ENCODE measurements around the gene DAZL.
"Not testable (repeated sequence)": the region's sequence is repeated elsewhere in the genome, so short reads cannot be mapped to it uniquely, and the experiment has no call there.

Gene DAZL, protein sequence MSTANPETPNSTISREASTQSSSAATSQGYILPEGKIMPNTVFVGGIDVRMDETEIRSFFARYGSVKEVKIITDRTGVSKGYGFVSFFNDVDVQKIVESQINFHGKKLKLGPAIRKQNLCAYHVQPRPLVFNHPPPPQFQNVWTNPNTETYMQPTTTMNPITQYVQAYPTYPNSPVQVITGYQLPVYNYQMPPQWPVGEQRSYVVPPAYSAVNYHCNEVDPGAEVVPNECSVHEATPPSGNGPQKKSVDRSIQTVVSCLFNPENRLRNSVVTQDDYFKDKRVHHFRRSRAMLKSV

DNA sequence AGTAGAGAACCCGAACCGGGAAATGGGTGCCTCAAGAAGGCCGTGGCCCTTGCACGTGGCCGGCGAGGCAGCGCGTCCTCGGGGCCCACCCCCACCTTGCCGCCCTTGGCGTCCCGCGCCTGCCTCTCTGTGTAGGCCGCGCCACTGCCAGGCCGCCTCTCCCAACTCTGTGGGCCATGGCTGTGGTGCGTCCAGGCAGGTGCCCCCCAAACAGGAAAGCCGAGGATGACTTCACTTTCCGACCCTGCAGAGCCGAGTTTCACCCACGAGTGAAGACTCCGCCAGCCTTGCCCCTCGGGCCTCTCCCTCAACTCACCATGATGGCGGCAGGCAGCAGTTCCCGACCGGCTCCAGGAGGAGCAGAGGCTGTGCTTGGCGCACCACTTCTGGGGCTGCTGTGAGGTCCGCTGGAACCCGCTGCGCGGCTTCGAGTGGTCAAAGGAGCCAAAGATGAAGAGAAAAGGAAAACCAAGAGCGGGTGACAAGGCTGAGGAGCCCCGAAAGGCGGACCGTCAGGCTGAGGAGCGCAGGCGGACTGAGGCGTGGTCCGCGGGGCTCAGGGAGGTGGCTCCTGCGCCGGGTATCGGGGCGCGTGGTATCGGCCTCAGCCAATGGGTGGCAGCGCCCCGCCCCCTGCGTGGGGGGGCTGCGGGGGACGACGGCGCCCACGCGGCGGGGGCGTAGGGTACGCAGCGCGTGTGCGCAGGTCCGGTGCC is at the start of gene DAZL:
DAZL (minus strand) TSS at position 537 of the 716 bp plus-strand sequence; CDS start at position 319, 218 bp downstream.
- DNase-seq, result no peak

DNA sequence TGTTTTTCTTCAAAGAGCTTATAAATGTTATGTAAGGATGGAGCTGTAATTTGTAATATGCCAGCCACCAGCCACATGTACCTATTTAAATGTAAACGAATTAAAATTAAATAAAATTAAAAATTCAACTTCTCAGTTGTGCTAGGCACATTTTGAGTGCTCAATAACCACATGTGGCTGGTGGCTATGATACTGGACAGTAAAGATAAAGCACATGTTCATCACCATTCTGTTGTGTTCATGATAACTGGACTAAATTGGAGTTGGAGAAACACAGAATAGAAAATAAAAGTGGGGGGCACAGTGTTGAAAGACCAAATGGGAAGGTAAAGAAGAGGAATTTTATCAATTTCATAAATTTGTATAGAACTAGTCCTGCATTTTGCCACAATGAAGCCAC is 49.8 kb upstream of the DAZL start:
- no peak for DNase-seq

DNA sequence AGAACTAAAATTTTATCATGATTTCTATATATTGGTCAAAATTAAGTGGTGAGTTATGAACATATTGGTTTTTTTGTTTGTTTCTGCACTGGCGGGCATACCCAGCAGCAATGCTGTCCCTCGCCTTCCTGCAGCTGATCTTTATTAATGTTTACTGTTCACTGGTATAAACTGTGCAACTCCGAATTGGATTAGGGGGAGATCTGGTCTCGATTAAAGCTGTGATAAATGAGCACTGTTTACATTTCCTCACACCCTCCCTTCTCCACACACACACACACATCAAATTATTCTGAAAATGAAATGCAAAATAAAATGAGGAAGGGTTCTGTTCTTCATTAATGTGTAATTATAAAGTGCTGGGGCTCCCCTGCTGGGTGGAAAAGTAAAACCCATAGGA is 48.5 kb upstream of the DAZL start:
- DNase-seq, result no peak

DNA sequence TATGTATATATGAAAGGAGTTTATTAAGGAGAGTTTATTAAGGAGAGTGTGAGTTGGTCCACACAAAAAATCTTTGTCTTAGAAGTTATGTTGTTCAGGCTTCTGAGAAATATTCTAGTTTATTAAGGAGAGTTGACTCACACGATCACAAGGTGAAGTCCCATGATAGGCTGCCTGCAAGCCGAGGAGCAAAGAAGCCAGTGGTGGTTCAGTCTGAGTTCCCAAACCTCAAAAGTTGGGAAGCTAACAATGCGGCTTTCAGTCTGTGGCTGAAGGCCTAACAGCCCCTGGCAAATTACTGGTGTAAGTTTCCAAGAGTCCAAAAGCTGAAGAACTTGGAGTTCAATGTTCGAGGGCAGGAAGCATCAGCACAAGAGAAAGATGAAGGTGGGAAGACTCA is 42.4 kb upstream of the DAZL start:
- DNase-seq, result no peak

DNA sequence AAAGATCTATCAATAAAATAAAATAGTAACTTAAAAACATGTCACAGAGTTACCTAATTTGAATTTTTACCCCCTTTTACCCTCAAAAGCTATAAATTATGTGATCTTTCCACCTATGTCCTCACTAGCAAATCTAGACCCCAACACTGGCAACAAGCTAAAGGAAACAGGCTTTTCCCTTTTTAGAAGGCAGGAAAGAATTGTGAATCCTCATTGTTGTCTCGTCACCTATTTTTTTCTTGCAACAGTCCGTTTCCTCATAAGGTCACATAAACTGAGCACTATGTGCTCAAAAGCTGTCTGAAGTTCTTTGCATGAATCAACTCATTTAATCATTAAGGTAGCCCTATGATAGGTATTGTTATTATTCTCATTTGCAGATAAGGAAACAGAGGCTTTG is 34.6 kb upstream of the DAZL start:
- DNase-seq, result no peak

DNA sequence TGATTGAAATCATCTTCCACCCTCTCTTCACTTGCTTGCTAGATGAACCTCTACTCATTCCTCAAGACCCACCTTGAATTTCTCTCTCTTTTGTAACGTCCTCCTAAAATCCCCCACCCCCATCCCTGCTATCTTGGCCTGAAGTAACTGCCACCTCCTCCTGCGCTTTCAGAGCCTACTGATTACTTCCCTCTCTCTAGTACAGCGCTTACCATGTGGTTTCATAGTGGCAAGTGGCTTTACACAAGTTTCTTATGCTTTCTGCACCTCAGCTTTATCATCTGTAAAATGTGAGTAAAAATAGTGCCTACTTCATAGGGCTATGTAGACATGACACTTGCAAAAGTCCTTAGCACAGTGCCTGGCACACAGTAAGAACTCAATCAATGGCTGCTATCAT is 28.7 kb upstream of the DAZL start:
- DNase-seq, result no peak

DNA sequence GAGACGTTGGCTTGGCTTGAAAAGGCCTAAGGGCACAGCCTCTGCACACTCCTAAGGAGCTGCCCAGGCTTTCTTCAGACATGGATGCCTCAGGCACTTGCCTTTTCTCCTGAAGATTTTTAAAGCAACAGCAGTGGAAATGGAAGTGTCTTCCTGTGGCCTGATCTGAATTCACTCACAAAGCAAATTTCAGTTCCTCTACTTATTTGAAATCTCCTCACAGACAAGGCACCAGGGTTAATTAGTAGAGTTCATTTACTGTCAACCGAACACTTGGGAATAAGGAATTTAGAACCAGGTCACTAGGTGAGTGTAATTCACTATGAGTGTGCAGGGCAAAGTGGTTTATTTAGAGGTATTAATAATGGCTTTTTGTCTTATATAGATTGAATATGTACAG is 27.2 kb upstream of the DAZL start:
- no peak for DNase-seq

DNA sequence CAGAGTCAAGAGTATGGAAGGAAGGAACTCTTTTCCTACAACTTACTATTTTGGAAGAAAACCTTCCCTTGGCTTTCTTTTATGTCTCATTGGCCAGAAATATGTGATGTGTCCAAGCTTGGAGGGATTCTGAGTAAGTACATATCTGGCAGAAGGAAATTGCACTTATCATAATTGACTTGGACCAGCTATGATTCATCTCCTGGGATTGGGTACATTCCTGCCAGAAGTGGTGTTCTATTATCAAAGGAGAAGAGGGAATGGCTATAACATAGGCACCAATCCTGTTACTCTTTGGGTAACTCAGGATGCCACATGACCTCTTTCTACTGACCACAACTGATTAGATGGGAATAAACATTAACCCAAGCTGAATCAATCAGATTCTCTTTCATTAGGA is 13.5 kb upstream of the DAZL start:
- DNase-seq, result no peak

DNA sequence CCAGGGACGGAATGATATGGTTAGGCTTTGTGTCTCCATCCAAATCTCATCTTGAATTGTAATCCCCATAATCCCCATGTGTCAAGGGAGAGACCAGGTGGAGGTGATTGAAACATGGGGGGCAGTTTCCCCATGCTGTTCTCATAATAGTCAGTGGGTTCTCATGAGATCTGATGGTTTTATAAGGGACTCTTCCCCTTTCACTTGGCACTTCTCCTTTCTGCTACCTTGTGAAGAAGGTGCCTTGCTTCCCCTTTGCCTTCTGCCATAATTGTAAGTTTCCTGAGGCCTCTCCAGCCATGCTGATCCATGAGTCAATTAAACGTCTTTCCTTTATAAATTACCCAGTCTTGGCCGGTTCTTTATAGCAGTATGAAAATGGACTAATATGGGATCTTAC is 11.9 kb upstream of the DAZL start:
- DNase-seq, result not testable (repeated sequence)

DNA sequence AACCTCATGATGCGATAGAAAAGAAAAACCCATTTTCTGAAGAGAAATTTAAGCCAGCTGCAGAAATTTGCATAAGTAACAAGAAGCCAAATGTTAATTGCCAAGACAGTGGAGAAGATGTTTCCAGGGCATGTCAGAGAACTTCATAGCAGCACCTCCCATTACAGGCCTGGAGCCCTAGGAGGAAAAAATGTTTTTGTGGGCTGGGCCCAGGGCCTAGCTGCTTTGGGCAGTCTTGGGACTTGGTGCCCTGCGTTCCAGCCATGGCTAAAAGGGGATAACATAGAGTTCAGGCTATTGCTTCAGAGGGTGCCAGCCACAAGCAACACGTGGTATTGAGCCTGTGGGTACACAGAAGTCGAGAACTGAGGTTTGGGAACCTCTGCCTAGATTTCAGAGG is 10.9 kb upstream of the DAZL start:
- DNase-seq, result no peak

DNA sequence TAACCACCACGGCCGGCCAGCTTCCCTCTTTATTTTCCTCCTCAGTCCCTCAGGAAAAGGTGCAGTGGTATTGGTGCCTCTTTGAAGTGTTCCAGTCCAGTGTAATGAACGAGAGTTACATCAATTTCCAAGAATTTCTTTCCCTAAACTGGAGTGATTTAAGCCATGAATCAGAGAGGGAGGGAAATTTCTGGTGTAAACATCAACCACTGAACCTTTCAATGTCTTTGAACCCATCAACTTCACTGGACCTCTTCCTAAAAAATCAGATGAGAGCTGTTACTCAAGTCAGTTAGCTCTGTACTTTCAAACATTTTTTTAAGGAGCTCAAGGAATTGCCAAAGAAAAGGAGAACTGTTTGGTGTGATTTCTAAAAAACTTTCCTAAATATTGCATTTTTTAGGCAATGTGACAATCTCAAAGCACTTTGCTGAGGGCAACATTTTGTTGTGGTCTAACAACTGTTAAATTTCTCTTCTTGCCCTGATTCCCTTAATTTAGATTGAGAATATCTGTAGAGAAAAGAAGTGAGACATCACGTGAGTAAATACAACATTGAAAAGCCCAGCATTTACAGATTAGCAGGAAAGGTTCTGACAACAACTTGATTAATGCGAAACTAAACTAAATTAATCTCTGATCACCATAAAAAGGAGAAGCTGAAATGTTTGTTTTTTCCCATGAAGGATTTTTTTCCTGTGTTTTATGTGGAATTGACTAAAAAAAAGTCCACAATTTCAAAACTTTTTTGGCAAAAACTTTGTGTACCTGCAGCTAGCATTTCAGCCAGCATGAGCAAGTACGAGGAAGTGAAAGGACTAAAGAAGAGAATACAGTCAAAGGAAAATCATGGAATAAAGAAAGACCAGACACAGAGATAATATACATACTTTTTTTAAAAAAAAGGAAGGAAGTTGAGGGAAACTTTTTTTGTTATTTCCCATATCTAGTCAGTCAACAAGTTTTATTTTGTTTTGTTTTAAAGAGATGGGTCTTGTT is 9.1 kb upstream of the DAZL start:
- no peak for DNase-seq

DNA sequence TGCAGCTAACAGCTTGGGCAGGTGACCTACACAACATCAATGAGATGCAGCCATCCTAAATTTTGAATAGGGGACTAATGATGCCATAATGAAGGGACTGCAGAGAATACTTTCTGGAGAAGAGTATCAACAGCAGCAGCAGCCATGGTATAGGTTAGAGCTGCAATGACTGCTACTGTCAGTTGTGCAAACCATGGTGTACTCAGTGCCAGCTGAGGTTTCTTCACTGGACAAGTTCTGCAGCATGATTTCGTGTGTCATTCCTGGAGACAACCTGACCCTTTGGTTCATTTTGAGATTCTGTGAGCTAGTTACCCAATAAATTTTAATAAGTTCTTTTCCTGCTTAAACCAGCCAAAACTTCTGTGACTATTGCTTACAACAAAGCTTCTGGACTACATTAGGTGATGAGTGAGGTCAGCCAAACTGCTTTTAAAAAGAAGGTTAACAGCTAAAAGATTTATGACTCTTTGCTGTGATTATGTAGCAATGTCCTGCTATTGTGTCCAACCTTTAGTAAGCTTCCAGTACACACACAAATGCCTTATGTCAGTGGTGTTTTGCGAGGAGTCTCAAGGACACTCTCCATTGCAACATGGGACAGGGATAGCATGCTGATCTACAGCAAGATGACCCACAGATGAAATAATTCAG is 4.8 kb upstream of the DAZL start:
- no peak for DNase-seq

DNA sequence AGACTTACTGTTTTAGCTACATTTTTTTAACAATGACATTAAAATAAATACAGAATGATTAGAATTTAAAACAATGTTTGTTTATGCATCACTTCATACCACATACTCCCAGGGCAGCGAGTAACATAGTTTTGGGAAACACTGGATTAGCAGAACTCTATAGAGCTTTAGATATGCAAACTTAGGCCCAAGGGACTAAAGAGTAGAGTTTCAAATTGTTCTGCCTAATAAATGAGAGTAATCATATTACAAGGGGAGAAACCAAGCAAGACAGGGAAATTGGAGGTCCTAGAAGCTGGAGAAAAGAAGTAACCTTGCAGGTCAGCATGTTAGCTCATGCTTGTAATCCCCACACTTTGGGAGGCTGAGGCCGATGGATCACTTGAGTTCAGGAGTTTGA is 3.6 kb upstream of the DAZL start:
- DNase-seq, result no peak

DNA sequence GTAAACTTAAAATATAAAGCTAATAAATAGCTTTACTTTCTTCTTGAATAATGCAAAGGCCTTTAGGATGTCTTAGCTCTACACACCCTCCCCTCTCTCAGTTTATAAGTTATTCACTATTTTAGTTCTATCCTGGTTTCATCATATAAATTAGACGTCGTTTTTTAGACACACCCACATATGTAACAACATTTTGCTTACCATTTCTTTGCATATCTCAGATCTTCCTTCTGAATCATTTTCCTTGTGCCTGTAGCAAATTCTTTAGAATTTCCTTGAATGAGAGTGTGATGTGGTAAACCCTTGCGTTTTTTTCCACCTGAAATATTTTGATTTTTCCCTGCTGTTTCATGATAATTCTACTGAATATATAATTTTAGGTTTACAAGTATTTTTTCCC is 2.5 kb upstream of the DAZL start:
- no peak for DNase-seq

DNA sequence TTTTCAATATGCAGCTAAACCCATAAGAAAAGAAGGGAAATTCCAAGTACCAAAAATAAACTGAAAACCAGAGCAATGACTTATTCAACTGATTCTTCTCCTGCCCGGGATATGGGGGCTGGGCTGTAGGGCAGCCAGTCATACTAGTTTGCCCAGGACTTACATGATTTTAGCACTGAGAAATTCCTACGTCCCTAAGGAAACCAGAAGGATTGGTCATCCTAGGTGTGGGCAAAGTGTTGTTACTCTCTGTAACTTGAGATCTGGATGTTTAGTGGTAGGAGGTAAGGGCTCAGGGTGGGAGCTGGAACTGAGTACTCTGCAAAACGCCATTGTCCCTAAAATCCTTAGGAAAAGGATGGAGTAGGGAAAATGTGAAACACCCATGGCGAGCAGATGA is 1.2 kb upstream of the DAZL start:
- no peak for DNase-seq

DNA sequence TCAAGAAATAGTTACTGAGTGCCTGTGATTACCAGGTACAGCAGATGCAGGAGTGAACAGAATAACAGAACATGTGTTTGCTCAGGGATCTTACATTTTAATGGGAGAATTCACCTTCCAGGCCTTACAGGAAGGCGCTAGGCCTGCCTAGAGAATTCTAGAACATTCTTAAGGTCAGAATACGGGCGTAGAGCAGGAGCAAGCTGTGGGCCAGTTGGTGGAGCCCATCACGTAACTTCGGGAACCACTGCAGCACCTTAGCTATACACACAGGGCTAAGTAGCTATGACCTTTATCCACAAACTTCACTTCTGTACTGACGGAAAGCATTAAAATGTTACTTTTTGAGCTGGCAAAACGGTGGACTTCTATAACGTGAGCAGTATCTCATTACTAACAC is 743 bp upstream of the DAZL start:
- no peak for DNase-seq

DNA sequence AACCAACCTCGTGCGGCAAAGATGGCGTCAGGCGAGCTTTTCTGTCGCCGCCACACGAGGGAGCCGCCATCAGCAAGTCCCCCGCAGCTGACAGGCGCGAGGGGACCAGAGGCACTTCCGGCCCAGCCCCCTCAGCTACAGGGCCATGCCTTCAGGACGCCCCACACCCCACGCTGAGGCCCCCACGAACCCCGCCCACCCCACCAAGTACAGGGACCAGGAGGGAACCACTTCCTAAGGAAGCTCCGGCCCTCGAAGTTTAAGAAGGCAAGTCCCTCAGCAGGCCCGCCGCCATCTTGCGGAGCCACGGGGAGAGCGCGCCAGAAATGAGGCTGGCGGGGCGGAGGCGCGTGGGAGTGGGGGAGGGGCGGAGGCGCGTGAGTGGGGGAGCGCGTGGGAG is 790 bp downstream of the DAZL start:
- no peak for DNase-seq

DNA sequence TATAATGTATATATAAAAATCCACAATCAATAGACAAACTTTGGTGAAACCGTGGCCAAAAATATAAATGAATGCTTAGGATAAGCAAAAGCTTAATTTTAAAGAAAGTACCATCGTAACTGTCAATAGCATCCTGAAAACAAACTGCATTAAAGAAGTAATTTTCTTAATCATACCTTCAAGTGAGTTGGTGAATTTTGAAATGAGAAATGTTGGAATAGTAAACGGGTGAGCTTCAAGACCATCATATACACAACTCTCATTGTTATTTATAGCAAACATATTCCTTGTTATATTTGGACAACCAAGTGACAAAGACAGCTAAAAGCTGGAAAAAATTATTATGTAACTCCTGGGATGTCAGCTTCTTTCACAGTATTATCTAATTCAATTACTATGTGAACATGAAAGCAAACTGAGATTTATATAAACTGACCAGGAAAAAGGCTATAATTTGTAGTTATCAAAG is 3.7 kb downstream of the DAZL start:
- DNase-seq, result no peak

DNA sequence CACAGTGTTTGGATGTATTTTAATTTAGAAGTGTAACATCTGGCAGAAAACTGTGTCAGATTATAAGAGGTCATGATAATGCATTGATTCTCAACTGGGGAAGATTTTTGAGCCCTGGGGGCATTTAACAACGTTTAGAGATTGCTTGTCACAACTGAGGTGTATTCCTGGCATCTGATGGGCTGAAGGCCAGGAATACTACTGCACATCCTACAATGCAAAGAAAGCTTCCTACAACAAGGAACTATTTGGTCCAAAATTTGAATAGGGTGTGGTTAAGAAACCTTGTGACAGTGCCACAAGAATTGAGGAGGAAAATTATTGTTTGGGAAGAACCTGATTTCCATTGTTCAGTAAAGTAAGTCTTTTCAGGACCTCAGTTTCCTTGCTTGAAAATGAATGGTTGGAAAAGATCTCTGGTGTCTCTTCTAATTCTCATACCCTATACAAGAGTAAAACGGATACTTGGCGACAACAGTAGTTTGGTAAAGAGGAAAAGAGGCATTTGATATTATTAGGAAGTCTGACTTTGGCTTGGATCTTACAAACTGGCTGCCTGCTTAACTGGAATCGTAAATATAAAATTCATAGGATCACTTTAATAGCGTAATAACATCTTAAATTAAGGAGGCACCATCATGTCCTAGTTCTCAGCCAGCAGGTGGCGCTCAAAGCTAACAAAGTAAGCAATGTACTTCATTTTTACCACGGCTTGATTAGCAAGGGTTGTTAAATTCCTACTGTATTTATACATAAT is 4.3 kb downstream of the DAZL start:
- DNase-seq, result peak; percentile 82

DNA sequence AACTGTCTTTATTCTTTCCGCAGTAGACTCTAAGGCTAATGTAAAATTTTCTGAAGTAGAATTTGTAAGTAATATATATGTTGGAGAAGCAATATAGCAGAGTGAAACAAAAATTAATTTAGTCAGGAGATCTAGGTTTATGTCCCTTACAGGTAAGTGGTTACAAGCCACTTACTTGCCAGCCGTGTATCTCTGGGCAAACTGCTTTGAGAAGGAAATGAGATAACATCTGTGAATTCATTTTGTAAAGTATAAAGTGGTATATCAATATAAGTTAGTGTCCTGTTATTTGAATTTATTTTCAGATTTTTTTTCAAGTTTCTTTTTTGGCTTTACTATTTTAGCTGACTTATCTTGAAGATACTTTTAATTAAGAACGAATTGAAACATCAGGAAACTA is 5.5 kb downstream of the DAZL start:
- no peak for DNase-seq

DNA sequence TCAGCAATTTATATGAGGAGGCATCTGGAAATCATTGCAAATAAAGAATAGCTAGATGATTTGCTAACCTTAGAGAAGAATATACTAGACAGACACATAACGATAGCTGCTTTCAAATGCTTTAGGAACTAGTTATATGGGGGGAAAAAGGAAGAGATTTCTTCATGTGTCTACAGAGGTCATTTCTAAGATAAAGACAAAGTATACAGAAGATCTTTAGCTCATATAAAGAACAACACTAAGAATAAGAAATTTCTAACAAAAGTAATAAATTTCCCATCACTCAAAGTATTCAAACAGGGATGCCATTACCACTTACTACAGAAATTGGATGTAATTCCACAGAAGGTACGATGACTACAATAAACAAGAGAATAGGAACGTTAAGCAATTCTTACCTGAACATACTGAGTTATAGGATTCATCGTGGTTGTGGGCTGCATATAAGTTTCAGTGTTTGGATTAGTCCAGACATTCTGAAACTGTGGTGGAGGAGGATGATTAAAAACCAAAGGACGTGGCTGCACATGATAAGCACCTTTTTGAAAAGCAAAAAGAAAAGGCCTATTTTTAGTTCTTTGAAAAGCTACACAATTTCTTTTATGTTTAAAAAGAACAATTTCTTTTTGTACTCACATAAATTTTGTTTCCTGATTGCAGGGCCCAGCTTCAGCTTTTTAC is 8.7 kb downstream of the DAZL start:
- no peak for DNase-seq

DNA sequence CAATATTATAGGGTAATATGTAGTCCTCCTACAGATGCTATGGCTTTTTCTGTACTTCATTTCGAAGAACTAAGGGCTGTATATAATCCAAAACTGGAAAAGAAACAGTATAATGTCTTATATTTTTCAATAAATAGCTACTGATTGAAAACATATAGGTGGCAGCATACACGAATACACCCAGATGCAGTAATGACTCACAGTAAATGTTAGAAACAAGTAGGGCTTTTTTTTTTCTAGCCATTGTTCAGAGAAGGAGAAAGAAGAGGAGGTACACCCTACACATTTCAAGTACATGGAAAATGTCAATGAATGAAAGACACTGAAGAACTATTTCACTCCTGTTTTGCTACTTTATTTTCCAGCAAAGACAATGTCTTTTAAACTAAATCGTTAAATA is 9.4 kb downstream of the DAZL start:
- DNase-seq, result no peak
